Subcutaneous abdominal adipose tissue (tissue), 5 donors: ENCODE results near the gene PIK3R2.

Experiments used
- H3K27ac ChIP-seq: one replicate; pipeline ENCODE4 v1.7.0; 2013; ENCODE audit warnings: low read depth, mild to moderate bottlenecking, inconsistent platforms, low read length, moderate library complexity
- H3K27me3 ChIP-seq, 5 donors: one replicate each; pipeline ENCODE4 v1.7.0; 2013; ENCODE audit warnings: low read length in 5 of 5, inconsistent platforms in 1 of 5; ENCODE audit not compliant: control insufficient read depth in 5 of 5, insufficient read depth in 4 of 5
- H3K36me3 ChIP-seq, 5 donors: one replicate each; pipeline ENCODE4 v1.7.0; 2013; ENCODE audit warnings: low read length in 5 of 5; ENCODE audit not compliant: control insufficient read depth in 5 of 5, insufficient read depth in 5 of 5
- H3K4me1 ChIP-seq, 5 donors: one replicate each; pipeline ENCODE4 v1.7.0; 2013; ENCODE audit warnings: low read length in 5 of 5, mild to moderate bottlenecking in 3 of 5, moderate library complexity in 1 of 5; ENCODE audit not compliant: control insufficient read depth in 5 of 5, insufficient read depth in 5 of 5
- H3K4me3 ChIP-seq, 5 donors: one replicate each; pipeline ENCODE4 v1.7.0; 2013; ENCODE audit warnings: low read length in 5 of 5, low read depth in 1 of 5
- H3K9ac ChIP-seq, 5 donors: one replicate each; pipeline ENCODE4 v1.7.0; 2013; ENCODE audit warnings: low read length in 5 of 5, mild to moderate bottlenecking in 4 of 5, moderate library complexity in 3 of 5
- H3K9me3 ChIP-seq, 5 donors: one replicate each; pipeline ENCODE4 v1.7.0; 2013; ENCODE audit warnings: low read length in 5 of 5; ENCODE audit not compliant: control insufficient read depth in 5 of 5
- donor health status: healthy.
- donor health status: healthy.
- donor health status: healthy.
- donor health status: healthy.
- donor health status: healthy.

PIK3R2 gene

DNA sequence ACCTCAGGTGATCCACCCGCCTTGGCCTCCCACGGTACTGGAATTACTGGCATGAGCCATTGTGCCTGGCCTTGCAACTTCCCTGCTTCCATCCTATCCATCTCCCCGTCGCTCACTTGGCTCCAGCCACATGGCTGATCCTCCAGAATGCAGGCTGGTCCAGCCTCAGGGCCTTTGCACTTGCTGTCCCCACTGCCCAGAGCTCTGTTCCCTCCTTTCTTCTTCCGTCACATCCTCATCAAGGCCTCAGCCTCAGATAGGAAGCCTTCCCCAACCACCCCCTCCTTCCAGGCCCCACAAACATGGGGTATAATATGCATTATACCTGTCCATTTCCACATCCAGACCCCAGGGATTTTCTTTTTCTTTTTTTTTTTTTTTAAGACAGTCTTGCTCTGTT, 39.1 kb upstream of the PIK3R2 start:
- no peak overlapping the region for H3K27ac ChIP-seq
- H3K4me1 ChIP-seq, result peaks cover 3 to 54% (median 42%) of the 10 kb centered on the region in 5 donors
- H3K9ac ChIP-seq, result no peak overlapping the region

DNA sequence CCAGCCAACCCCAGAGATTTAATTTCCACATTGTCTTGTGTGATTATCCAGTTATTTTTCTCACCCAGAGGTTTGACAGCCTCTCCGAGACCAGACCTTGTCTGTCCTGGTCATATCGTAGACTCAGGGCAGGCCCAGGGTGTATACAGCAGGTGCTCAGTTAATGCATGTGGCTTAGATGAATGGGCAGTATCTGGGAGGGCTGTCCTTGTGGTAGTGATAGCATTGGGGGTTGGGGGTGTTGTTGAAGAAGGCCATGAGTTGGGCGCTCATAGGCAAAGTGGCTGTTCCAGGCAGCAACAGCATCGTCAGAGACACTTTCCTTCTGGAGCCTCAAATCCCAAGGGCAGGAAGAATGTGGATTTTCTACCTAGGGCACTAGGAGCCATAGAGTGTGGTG, 38.5 kb upstream of the PIK3R2 start:
- Histone ChIP-seq H3K27me3 (no peaks in the 10 kb centered on the region), H3K27ac (no peak overlapping the region), H3K4me1 (peaks cover 3 to 54% (median 39%) of the 10 kb centered on the region in 5 donors), H3K36me3 (peaks cover 0 to 7% (median 3%) of the 10 kb centered on the region in 5 donors), H3K9me3 (no peaks in the 10 kb centered on the region), H3K4me3 (no peak overlapping the region), H3K9ac (no peak overlapping the region)

More for the DNA sequence above, 39.1 kb upstream of the PIK3R2 start:
- H3K4me3 ChIP-seq, result no peak overlapping the region
- no peaks in the 10 kb centered on the region for H3K27me3 ChIP-seq
- no peaks in the 10 kb centered on the region for H3K9me3 ChIP-seq
- peaks cover 0 to 7% (median 3%) of the 10 kb centered on the region in 5 donors for H3K36me3 ChIP-seq

DNA sequence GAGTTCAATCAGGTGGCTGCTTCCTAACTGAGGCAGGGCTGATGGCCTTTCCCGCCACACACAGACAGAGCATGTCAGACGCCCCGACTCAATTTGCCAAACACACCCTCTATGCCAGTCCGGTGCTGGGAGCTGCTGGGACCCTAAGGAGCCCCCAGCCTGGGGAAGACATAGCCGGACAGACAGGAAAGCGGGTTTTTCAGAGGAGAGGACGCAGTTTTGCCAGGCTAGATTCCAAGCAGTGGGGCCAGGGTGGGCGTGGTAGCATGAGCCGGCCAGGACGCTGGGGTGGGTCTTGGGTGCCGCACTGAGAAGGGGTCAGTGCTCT, 35.6 kb upstream of the PIK3R2 start:
- peaks cover 1 to 36% (median 26%) of the 10 kb centered on the region in 5 donors for H3K4me1 ChIP-seq
- H3K9ac ChIP-seq, result peak overlapping the region in 4 of 5 donors; percentile 15 to 62 (median 58)
- peaks cover 0 to 15% (median 3%) of the 10 kb centered on the region in 5 donors for H3K36me3 ChIP-seq
- H3K27ac ChIP-seq, result no peak overlapping the region
- no peaks in the 10 kb centered on the region for H3K9me3 ChIP-seq
- H3K4me3 ChIP-seq, result peak overlapping the region; percentile 2 to 63 (median 56)
- no peaks in the 10 kb centered on the region for H3K27me3 ChIP-seq

DNA sequence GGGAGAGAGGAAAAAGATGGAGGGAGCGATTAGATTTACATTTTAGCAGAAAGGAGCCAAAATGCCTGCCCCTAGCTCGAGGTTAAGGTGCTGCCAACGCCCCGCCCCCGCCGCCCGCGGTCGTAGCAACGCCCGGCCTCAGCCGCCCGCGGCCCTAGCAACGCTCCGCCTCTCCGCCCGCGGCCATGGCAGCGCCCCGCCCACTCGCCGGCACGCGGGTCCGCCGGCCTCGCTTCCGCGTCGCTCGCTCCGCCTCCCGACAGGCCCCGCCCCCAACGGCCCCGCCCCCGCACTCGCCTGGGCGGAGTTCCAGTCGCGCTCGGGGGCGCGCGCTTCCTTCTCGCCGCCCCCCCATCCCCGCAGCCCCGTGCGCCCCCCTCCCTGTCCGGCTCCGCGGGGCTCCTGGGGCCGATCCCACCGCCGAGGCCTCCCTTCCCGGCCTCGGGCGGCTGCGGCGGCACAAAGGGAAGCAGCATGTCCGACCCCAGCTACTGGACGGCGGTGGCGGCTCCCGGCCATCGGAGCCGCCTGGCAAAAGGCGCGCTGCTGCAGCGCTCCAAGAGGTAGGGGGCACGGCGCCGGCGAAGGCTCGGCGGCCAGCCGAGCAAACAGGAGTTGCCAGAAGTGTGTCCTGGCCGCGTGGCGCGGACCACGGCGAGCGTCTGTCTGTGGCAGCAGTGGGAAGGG, 35.1 kb upstream of the PIK3R2 start:
- peak overlapping the region; percentile 2 to 74 (median 66) for H3K4me3 ChIP-seq
- no peak overlapping the region for H3K27ac ChIP-seq
- H3K36me3 ChIP-seq, result peaks cover 0 to 20% (median 7%) of the 10 kb centered on the region in 5 donors
- peaks cover 1 to 34% (median 27%) of the 10 kb centered on the region in 5 donors for H3K4me1 ChIP-seq
- H3K9me3 ChIP-seq, result peaks cover 0 to under 1% (median 0%) of the 10 kb centered on the region in 5 donors
- H3K27me3 ChIP-seq, result no peaks in the 10 kb centered on the region
- peak overlapping the region in 4 of 5 donors; percentile 62 to 75 (median 68) for H3K9ac ChIP-seq

DNA sequence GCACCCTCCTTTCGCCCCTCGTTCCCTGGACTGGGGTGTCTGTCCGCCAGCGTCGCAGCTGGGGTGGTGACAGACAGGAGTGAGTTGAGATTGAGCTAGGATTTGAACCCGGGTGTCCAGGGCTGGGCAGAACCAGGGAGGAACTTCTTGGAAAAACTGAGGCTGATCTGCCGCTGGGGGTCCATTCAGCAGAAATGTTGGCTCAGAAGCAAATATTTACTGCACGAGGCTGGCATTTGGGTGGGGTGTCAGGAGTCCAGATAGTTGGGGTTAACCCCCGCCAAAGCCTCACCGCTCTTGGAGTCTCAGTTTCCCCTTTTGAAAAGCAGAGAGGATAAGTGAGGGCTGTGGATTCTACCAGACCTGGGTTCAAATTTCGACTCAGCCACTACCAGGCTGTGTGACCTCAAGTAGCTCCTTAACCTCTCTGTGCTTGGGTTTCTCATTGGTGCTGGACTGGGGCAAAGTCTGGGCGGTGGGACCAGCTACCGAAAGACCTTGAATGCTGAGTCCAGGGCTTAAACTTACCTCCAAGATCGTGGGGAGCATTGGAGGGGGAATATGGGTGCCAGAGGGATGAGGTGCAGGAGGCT, 34.4 kb upstream of the PIK3R2 start:
- H3K4me1 ChIP-seq, result peaks cover 1 to 41% (median 26%) of the 10 kb centered on the region in 5 donors
- H3K9ac ChIP-seq, result peak overlapping the region in 4 of 5 donors; percentile 55 to 75 (median 68)
- H3K4me3 ChIP-seq, result peak overlapping the region; percentile 6 to 74 (median 66)
- H3K27me3 ChIP-seq, result no peaks in the 10 kb centered on the region
- H3K27ac ChIP-seq, result no peak overlapping the region
- H3K36me3 ChIP-seq, result peaks cover 0 to 27% (median 11%) of the 10 kb centered on the region in 5 donors
- peaks cover 0 to 2% (median 0%) of the 10 kb centered on the region in 5 donors for H3K9me3 ChIP-seq

DNA sequence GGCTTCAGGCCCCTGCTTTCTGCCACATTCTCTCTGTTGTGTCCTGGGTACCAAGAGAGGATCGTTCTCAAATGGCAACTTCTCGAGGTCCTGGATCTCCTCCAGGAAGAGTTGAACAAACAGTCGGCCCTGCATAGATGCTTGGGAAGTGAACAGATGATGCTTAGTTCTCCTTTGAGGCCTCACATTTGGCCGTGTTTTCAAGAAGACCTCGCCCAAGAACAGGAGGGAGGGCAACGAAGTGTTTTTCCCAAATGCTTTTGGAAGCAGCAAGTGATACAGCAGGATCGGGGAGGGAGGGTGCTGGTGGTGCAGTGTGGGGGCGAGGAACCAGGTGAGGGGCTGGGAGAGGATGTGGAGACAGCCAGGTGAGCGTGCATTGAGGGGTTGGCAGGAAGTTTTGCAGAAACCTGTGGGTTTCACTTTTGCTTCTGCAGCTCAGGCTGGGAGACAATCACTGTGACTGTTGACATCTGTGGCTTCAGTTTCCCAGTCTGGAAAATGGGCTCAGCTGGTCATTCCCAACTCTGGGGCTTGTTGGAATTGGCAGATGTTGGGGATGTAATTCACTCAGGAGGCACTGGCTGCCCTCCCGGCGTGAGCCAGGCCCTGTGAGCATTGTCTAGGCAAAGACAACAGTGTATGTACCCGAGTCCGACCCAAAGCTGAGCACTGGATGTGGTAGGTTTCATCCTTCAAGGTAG, 33.8 kb upstream of the PIK3R2 start:
- peak overlapping the region in 1 of 5 donors; percentile 2 for H3K9ac ChIP-seq
- no peak overlapping the region for H3K27ac ChIP-seq
- peaks cover 0 to 2% (median 0%) of the 10 kb centered on the region in 5 donors for H3K9me3 ChIP-seq
- peak overlapping the region in 3 of 5 donors; percentile 6 to 74 (median 66) for H3K4me3 ChIP-seq
- H3K4me1 ChIP-seq, result peaks cover 1 to 47% (median 26%) of the 10 kb centered on the region in 5 donors
- H3K27me3 ChIP-seq, result no peaks in the 10 kb centered on the region
- H3K36me3 ChIP-seq, result peaks cover 0 to 29% (median 15%) of the 10 kb centered on the region in 5 donors

DNA sequence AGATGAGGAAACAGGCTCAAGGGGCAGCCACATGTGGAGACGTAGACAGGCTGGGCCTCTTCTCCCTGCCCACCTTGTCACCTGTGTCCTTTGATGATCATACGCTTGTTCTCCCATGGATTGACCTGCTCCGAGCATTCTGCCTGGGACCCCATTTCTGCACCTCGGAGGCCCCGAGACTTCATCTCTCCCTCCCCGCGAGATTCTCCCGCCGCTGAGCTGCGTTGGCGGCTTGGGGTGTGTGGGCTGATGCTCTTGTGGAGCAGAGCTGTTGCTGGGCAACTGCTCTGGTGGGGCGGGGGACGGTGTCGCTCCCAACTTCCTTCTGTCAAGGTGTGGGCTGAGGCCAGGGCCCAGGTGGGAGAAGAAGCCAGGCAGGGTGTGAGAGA, 33.3 kb upstream of the PIK3R2 start:
- peak overlapping the region in 1 of 5 donors; percentile 2 for H3K9ac ChIP-seq
- H3K4me3 ChIP-seq, result peak overlapping the region in 1 of 5 donors; percentile 14
- peaks cover 0 to 35% (median 20%) of the 10 kb centered on the region in 5 donors for H3K36me3 ChIP-seq
- no peak overlapping the region for H3K27ac ChIP-seq
- H3K4me1 ChIP-seq, result peaks cover 1 to 47% (median 26%) of the 10 kb centered on the region in 5 donors
- peaks cover 0 to 2% (median 0%) of the 10 kb centered on the region in 5 donors for H3K9me3 ChIP-seq
- no peaks in the 10 kb centered on the region for H3K27me3 ChIP-seq

DNA sequence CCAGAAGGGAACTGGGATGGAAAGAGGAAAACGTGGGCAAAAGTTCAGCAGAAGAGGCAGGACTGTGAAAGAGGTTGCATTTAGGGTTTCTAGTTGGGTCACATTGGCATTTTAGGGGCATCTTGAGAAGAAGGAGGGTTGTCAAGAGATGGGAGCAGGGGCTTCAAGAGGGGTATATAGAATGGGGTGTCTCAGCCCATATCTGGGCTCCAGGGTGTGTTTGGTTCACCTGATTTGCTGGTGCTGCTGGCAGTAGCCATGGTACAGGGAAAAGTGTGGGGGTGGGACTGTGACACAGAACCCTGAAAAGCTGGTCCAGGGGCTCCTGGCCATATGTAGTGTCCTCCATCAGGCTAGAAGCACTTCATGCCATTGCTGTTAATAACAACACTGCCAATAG, 32.8 kb upstream of the PIK3R2 start:
- Histone ChIP-seq H3K9ac (no peak overlapping the region), H3K27ac (no peak overlapping the region)

DNA sequence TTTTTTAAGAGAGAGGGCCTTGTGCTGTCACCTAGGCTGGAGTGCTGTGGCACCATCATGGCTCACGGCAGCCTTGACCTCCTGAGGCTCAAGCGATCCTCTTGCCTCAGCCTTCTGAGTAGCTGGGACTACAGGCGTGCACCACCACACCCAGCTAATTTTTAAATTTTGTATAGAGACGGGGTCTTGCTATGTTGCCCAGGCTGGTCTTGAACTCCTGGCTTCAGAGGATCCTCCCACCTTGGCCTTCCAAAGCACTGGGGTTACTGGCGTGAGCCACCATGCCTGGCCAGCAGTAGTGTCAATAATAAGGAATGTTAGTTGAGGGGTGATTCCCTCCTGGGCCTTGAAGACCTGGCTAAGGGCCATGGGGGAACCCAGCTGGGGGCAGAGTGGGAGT, 31.8 kb upstream of the PIK3R2 start:
- Histone ChIP-seq H3K9ac (no peak overlapping the region), H3K9me3 (peaks cover 0 to 2% (median 0%) of the 10 kb centered on the region in 5 donors), H3K27ac (no peak overlapping the region)

More for the DNA sequence above, 32.8 kb upstream of the PIK3R2 start:
- Histone ChIP-seq H3K4me1 (peaks cover 1 to 47% (median 26%) of the 10 kb centered on the region in 5 donors), H3K36me3 (peaks cover 0 to 37% (median 21%) of the 10 kb centered on the region in 5 donors), H3K27me3 (no peaks in the 10 kb centered on the region), H3K9me3 (peaks cover 0 to 2% (median 0%) of the 10 kb centered on the region in 5 donors), H3K4me3 (no peak overlapping the region)

More for the DNA sequence above, 31.8 kb upstream of the PIK3R2 start:
- Histone ChIP-seq H3K4me1 (peaks cover 1 to 43% (median 26%) of the 10 kb centered on the region in 5 donors), H3K36me3 (peaks cover 0 to 43% (median 22%) of the 10 kb centered on the region in 5 donors), H3K4me3 (no peak overlapping the region), H3K27me3 (no peaks in the 10 kb centered on the region)
